IPS-NIHi7 (cell line): ENCODE data around the gene ZMYND8.
"Not testable (repeated sequence)": the region's sequence is repeated elsewhere in the genome, so short reads cannot be mapped to it uniquely, and the experiment has no call there.

Experiments
- DNase-seq: peaks from one replicate; pipeline ENCODE4 v3.0.0; 2012; ENCODE audit warnings: mixed read lengths; ENCODE audit errors: extremely low spot score

Gene ZMYND8

DNA sequence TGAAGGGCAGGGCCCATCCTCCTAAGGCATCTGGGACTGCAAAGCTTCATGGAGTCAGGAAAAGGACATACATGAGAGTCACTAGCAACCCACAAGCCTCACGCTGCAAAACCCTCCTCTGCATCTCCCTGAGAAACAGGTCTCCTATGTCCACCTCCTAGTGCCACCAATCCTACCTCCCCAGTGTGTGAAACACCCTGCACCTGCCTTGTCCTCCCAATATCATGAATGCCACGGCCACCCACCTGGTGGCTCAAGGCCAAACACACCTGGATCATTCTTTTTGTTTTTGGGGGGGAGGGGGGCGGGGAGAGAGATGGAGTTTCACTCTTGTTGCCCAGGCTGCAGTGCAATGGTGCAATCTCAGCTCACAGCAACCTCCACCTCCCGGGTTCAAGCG, 90.5 kb downstream of the ZMYND8 start:
- no peak for DNase-seq

DNA sequence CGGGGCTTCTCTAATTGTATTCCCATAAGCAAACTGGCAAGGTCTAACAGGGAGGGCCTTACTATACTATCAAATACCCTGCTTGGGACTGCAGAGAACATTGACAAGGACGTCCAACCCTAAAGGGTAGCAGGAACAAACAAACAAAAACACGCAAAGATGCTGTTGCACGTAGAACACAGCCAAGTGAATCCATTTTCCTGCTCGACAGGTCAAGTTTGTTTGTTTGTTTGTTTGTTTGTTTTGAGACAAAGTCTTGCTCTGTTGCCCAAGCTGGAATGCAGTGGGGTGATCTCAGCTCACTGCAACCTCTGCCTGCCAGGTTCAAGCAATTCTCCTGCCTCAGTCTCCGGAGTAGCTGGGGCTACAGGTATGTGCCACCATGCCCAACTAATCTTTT, 91.3 kb downstream of the ZMYND8 start:
- no peak for DNase-seq

DNA sequence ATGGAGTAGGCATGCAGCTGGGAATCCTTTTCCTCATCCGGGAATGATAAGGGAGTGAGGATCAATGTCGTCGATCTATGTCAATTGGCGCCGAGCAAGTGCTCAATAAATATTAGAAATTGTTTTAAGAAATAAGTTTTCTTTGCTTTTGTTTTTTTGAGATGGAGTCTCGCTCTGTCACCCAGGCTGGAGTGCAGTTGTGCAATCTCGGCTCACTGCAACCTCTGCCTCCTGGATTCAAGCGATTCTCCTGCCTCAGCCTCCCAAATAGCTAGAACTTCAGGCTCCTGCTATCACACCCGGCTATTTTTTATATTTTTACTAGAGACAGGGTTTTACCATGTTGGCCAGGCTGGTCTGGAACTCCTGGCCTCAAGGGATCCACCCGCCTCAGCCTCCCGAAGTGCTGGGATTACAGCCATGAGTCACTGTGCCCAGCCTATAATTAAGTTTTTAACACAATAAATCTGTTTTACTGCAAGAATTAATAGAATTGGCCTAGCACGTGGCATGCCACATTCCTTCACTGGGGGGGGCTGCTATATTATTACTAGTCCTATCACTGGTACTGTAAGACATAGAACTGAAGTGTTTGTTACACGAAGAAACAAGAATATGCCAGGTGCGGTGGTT, 92.2 kb downstream of the ZMYND8 start:
- DNase-seq, result not testable (repeated sequence)

DNA sequence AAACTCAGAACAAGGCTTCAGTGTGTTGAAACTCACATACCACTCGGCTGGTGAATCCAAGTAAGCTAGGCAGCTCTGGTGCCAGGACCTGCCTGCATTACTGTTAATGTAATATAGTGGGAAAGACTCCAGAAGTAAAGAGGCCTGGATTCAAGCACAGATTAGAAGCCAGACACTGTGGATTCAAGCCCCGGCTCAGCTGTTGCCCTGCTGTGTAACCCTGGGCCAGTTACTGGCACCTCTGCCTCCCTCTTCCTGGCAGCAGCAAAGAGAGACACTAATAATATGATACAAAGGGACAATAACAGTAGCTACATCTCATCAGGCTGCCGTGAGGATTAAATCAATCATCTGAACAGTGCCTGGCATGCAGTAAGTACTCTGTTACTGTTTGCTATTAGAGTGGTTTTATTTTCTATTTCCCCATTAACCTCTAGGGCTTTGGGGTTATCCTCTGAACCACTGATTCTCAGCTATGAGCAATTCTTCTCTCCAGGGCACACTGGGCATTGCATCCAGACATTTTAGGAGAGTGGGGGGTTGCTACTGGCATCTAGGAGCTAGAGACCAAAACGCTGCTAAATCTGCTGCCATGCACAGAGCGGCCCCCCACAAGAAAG, 92.9 kb downstream of the ZMYND8 start:
- DNase-seq, result no peak

DNA sequence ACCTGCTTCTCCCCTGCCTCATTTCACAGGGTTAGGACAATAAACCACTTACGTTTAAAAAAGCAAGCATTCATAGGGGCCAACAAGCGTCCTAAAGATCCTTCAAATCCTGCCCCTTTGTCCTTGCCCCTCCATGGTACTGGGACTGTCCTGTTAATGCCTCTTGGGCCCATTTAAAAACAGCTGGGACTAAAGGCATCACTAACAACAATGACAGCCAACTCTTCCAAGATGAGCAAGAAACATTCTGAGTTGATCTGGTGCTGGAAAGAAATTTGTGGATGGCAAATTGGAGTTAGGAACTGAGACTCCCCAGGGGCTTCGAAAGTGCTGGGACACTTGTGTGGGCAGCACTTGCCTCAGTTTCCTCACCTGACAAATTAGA, 93.4 kb downstream of the ZMYND8 start:
- no peak for DNase-seq

DNA sequence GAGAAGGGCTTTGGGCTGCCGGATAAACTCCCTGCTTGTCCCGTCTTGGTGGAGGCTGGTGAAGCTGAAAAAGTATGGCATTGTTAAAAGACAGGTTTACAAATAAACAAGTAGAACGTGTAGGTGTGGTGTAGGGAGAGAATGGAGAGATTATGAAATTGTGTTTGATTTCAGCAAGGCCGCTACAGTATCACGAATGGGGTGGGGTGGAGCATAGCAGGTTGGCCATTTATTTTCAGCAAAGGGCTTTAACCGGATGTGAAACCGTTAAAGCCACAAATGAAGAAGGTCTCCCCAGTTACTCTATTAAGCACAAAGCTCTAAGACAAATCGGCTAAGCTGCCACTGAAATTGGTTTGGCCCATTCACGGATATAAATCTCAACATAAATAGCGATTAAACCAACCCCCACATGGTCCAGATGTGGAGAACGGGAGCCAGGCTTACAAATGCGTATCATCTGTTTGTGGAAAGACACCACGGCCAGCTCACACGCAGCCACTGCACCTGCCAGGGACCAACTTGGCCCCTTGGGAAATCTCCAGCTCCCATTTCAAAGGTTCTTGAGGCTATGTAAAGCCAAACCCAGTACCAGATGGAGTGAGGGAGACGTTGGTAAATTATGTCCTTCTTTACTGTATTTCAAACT, 94.0 kb downstream of the ZMYND8 start:
- no peak for DNase-seq

DNA sequence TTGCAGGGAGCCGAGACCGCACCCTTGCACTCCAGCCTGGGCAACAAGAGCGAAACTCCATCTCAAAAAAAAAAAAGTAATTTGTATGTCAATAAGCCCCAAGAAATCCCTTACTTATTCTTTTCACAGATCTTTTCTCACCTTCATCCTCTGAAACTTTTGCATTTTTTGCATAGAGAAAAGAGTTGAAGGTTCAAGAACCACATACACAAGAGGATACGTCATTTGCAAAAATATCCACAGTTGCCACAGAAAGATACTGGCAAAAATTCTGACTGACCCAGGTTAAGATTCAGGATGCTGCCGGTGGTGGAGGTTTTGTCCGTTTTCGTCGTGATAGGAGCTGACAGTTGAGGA, 94.5 kb downstream of the ZMYND8 start:
- no peak for DNase-seq

DNA sequence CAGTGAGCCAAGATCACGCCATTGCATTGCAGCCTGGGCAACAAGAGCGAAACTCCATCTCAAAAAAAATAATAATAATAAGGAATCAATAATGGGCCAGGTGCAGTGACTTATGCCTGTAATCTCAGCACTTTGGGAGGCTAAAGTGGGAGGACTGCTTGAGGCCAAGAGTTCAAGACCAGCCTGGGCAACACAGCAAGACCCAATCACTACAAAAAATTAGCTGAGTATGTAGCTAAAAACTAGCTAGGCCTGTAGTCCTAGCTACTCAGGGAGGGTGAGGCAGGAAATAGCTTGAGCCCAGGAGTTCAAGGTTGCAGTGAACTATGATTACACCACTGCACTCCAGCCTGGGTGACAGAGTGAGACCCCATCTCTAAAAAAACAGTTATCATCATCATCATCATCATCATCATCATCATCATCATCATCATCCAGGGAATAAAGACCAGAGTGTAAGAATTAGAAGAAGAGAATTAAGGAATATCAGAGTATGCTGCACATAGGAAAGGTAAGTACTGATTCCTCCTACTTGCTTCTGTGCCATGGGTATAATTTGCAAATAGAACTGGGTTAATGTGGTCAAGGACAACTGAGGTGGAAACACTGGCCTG, 95.2 kb downstream of the ZMYND8 start:
- not testable (repeated sequence) for DNase-seq

DNA sequence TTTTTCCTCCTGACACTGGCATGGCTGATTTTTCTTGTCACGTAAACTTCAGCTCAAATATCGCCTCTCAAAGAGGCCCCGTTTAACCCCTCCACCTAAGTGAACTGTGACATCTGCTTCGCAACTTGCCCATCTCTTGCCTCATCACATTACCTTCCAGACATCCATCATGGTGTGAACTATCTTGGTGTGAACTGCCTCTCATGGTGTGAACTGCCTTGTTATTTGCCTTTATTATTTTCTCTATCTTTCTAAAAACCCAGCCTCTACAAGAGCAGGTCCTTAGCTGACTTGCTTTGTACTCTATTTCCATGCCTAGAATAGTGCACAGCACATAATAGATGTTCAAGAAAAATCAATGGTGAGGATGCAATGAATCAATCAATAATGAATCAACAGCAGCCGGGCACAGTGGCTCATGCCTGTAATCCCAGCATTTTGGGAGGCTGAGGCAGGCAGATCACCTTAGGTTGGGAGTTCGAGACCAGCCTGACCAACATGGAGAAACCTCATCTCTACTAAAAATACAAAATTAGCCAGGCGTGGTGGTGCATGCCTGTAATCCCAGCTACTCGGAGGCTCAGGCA, 95.9 kb downstream of the ZMYND8 start:
- DNase-seq, result not testable (repeated sequence)

DNA sequence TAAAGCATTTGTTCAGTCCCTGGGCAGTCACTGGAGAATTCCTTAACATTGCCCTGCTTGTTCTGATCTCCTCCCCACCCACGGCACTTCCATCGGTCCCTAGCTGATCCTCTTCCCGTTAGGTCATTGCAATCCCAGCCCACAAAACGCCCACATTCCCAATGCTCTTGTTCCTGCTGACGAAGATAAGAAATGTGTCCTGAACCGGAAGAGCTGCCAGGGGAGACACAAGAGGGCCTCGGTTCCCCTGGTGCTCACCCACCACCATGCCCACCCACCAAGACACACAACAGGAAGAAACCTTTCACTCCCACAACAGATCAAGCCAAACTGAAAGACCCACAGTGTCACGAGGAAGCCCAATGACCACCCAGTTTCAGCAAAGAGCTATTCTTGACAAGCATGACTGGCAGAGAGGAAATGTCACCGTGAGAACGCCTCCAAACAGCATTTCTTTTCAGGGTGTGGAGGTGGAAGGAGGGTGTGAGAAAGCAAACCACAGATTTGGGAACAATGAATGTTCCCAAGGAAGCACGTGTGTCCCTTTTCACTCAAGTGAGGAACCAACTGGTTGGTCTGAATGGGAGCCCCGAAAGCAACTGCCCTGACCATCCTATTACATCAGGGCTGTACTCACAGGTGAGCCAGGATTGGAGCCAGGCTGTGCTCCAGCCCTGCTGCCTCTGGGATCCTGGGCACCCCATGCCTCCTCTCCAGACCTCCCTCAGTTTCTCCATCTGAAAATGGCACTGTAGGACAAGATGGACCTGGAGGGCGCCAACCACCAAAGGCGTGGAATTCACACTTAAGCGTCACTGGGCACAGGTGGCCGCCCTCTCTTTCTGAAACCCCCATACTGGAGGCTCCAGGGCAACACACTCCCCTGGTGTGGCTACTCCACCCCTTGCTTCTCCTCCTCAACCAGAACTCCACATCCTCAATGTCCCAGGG, 97.5 kb downstream of the ZMYND8 start:
- DNase-seq, result no peak

DNA sequence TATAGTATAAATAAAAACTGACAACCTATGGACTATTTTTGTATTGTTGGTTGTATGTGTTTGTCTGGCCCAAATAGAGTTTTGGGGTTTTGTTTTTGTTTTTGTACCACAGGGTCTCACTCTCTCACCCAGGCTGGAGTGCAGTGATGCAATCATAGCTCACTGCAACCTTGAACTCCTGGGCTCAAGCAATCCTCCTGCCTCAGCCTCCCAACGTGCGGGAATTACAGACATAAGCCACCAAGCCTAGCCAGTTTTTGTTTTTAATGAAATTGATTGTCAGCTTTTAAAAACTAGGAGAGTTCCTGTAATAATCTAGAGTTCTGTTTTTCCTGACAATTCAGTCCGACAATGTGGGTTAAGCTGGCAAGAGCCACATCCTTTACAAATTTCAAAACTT, 98.7 kb downstream of the ZMYND8 start:
- no peak for DNase-seq

DNA sequence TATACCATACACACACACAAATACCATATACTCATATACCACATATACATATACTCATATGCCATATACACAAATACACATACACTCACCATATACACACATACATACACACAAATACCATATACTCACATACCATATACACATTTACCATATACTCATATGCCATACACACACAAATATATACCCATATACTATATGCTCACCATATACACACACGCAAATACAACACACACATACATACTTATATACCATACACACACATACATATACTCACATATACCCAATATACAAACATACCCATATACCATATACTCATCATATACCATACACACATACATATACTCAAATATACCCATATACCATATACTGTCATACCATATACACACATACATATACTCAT, 99.2 kb downstream of the ZMYND8 start:
- no peak for DNase-seq

DNA sequence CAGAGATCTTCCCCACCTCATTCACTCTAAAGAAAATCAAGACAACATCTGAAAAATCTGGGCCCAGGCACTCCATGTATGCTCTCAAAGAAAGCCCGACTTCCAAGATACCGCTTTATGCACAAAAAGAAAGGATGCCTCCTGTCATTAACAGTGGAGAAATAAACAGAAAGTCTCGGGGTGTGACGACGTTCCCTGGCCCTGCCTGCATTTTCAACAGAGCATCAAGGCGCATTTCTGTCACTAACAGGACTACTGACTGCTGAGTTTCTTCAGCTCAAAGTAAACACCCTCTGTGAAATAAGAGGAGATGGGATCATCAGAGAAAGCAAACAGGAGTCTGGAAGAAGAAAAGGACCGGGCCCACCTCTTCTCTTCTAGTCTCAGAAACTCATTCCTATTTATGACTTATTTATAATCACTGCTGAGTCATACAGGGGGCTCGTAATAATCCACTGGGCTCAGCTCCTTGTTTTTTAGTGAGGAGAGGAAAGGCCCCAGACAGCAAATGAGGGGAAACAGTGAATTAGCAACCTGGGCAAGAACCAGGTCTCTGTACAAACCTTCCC, 99.7 kb downstream of the ZMYND8 start:
- no peak for DNase-seq

DNA sequence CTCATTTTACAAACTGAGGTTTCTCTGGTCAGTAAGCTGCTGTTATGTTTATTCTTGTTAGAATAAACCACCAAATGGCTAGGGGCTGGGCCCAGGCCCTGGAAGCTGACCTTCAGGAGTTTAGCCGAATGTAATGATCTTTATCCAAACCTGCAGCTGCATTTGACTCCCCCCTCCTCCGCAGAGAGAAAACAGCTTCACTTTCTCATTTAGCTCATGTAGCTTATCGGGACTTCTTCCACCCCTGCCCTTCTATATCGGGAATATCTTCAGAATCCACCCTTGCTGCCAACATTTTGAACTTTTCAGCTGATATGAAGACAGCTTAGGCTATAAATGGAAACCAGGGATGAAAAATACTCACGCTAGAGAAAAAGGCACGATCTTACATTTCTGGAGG, 102.6 kb downstream of the ZMYND8 start:
- DNase-seq, result no peak

DNA sequence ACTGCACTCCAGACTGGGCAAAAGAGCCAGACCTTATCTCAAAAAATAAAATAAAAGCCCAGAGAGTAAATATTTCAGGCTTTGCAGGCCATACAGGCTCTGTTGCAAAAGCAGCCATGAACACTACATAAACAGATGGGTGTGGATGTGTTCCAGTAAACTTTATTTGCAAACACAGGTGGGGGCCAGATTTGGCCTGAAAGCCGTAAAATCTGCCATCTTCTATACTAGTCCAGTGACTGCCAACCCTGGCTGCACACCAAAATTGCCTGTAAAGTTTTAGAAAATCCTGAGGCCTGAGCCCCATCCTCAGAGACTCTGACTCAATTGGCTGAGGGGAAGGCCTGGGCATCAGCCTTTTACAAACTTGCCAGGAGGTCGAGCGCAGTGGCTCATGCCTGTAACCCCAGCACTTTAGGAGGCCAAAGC, 103.6 kb downstream of the ZMYND8 start:
- no peak for DNase-seq

DNA sequence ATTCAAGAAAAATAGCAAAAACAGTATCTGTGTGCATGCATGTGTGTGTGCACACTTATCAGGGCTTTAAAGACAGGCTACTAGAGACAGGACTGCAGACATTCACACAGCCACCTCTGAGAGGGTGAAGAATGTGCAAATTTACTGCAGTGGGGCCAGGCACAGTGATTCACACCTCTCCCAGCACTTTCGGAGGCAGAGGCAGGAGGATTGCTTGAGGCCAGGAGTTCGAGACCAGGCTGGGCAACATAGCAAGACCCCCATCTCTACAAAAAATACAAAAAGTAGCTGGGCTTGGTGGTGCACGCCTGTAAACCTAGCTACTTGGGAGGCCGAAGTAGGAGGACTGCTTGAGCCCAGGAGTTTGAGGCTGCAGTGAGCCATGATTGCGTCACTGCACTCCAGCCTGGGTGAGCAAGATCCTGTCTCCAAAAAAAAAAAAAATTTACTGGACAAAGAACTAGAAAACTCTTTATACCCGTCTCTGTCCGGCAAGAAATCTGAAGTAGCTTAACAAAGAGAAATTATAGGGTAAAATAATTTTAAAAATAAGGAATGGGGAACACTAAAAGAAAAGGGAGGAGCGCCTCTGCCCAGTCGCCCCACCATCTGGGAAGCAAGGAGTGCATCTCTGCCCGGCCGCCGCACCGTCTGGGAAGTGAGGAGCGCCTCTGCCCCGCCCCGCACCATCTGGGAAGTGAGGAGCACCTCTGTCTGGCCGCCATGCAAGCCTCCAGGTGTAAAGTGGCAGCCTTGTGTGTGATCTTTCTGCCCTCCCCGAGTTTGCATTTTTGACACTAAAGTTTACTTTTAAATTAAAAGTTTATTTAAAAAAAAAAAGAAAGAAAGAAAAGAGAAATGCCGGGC, 105.1 kb downstream of the ZMYND8 start:
- DNase-seq, result no peak

DNA sequence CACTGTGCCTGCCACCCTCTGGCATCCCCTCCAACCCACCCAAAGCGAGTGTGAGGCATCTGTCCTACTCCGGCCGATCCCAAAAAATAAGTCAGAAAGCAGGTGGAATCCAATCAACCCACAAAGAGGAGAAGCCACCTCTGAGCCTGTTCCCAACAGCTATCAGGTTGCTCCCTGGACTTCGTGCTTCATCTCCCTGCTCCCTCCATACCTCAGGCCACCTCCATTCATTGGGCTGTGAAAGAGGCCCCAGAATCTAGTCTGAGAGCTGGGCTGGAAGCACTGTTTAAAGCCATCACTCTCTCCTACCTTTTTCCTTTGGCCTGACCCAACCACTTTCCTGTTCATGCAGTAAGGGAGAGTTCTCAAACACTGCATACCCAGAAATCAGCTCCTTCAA, 106.1 kb downstream of the ZMYND8 start:
- no peak for DNase-seq

DNA sequence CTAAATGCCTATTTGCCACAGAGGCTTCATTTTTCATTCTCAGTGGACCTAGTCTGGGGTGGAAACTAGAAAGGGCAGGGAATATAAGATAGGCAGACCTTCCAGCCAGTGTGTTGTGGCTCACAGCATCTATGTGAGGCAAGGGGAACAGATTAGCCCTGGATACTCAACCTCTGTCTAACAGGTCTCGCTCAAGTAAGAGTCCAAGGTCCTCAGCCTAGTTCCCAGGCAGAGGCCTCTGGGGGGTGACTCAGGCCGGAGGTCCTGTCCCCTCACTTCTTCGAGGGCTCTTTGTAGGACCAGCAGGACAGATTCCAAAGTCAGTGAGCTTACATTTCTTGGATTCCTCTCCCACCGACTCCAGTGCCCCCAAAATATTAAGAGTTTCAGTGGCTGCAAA, 106.6 kb downstream of the ZMYND8 start:
- no peak for DNase-seq

DNA sequence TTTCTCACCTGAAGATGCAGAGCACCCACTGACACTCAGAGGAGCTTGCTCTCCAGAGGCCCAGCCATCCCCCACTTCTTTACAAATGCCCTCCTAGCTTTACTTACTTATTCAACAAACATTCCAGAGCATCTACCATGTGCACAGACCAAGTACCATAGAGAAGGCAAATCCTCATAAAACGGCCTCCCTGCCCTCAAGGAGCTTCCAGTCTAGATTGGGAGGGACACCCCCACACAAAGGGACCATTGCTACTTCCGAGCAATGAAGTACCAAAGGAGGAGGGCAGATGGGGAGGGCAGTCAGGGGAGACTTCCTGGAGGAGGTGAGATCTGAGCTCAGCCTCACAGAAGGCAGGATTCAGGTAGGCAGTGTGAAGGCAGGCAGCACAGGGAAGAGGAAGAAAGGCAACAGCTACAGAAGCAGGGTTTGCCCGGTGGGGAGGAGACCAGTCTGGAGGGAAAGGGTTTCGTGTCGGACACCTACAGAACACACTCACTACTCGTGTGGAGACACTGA, 108.0 kb downstream of the ZMYND8 start:
- DNase-seq, result no peak

DNA sequence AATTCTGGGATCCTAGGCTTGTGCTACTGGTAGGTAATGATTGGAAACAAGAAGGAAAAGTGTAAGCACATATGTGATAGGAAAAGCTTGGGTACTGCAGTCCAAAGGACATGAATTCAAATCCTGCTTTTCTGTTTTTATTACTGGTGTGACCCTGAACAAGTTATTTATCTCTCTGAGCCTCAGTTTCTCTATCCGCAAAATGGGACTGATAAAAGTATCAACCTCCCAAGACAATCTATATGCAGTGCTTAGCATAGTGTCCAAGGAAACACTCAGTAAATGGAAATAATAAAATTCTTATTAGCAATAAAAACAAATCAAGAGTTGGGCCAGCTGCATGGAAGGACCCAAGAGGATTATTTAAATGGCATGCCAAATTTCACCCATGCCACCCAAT, 108.5 kb downstream of the ZMYND8 start:
- DNase-seq, result no peak
